ENCODE results near the gene TJP1. TPM values are rescaled to one million over a fixed set of nuclear protein-coding genes. Genes with fewer than 3 reads are reported as not detected.
A peak's percentile ranks its signal among the peaks of the same experiment; 100 is the strongest.

TJP1 gene
- total and polyA plus RNA-seq, 9 of the 15 experiments (the other 6 are each of a cell fraction or from before 2014, with no cell fraction given) = 9.1 to 39.3 (median 28.0) TPM

DNA sequence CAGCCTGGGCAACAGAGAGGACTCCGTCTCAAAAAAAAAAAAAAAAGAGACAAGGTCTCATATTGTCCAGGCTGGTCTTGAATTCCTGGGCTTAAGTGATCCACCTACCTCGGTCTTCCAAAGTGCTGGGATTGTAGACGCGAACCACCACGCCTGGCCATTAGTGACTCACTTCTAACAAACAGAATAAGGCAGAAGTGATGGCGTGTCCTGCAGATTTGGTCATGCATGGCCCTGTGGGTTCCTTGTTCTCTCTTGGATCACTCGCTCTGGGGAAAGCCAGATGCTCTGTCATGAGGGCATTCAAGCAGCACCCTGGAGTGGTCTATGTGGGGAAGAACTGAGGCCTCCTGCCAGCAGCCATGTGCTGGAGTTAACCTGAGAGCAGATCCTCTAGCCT is 27.4 kb upstream of the TJP1 start:
- Histone ChIP-seq H3K9me1 (ENCODE audit: control insufficient read depth, insufficient read depth, low read length) (no peaks in the 10 kb centered on the region), H2AFZ (ENCODE audit: low read depth, low read length) (no peak overlapping the region), H4K20me1 (replicated peaks; ENCODE audit: control insufficient read depth, insufficient read depth, low read length) (no peaks in the 10 kb centered on the region), H3K27ac (ENCODE audit: extremely low read depth, low read depth, low read length) (no peak overlapping the region), H3K4me3 (no peak overlapping the region), H3K27me3 (ENCODE audit: control insufficient read depth in 2 of 2, insufficient read depth in 2 of 2, low read length in 2 of 2) (peaks cover 16 to 19% of the 10 kb centered on the region in 2 experiments; a peak in 4 of 5 replicates), H3K4me1 (replicated peaks in 1 of 2; ENCODE audit: control insufficient read depth in 2 of 2, insufficient read depth in 2 of 2, low read length in 2 of 2) (no peaks in the 10 kb centered on the region; a peak in 1 of 5 replicates), H3K9ac (ENCODE audit: insufficient read depth in 1 of 2, low read depth in 2 of 2, low read length in 2 of 2) (no peak overlapping the region), H3K36me3 (ENCODE audit: control insufficient read depth, insufficient read depth, low read length) (no peaks in the 10 kb centered on the region), H3K79me2 (ENCODE audit: control insufficient read depth, insufficient read depth, low read length) (no peaks in the 10 kb centered on the region), H3K9me3 (replicated peaks; ENCODE audit: control insufficient read depth, insufficient read depth, low read depth, low read length) (no peaks in the 10 kb centered on the region), H3K4me2 (ENCODE audit: insufficient read depth, low read length) (no peak overlapping the region)
- WGBS (ENCODE audit: insufficient coverage, low coverage, missing lambda C conversion rate) = 0% methylated on average over 6 of the region's 7 CpGs
- intact Hi-C loops (cut with micrococcal nuclease) = no loop called here
- CTCF ChIA-PET (ENCODE audit: low intra/inter-chr PET ratio) = no interaction called here
- ATAC-seq (no peak), FAIRE-seq (peak; percentile 32), DNase-seq (ENCODE audit: extremely low read depth in 1 of 4, low spot score in 3 of 4) (no peak)
- POLR2A ChIA-PET = no interaction called here
- in situ Hi-C loops (cut with MboI) = no loop called here
- TF ChIP-seq NEUROD1 (IDR thresholded peaks at IDR 0.05; ENCODE audit: borderline replicate concordance, low read depth, low read length, partially characterized antibody) (no peak), HCFC1 (IDR thresholded peaks at IDR 0.05; ENCODE audit: low read depth, low read length) (no peak), YBX1 (IDR thresholded peaks at IDR 0.05) (no peak), TAF1 (IDR thresholded peaks at IDR 0.05; ENCODE audit: control insufficient read depth, extremely low read depth, insufficient read depth, low read length, severe bottlenecking) (no peak), HSF4 (CRISPR knock-in tag; IDR thresholded peaks at IDR 0.05; ENCODE audit: borderline replicate concordance) (no peak), EP400 (IDR thresholded peaks at IDR 0.05) (no peak), CREBBP (IDR thresholded peaks at IDR 0.05; ENCODE audit: low read depth, low read length) (no peak), HES1 (IDR thresholded peaks at IDR 0.05; ENCODE audit: low read depth) (no peak), SPI1 (IDR thresholded peaks at IDR 0.05; ENCODE audit: borderline replicate concordance, low read depth, low read length) (no peak), ZNF398 (CRISPR knock-in tag; IDR thresholded peaks at IDR 0.05) (no peak), LARP7 (IDR thresholded peaks at IDR 0.05) (no peak)
- TF ChIP-seq, protein P1, sequence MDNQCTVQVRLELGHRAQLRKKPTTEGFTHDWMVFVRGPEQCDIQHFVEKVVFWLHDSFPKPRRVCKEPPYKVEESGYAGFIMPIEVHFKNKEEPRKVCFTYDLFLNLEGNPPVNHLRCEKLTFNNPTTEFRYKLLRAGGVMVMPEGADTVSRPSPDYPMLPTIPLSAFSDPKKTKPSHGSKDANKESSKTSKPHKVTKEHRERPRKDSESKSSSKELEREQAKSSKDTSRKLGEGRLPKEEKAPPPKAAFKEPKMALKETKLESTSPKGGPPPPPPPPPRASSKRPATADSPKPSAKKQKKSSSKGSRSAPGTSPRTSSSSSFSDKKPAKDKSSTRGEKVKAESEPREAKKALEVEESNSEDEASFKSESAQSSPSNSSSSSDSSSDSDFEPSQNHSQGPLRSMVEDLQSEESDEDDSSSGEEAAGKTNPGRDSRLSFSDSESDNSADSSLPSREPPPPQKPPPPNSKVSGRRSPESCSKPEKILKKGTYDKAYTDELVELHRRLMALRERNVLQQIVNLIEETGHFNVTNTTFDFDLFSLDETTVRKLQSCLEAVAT (IDR thresholded peaks at IDR 0.05) = no peak
- no TSS peak for BruUV-seq (replicated peaks)
